A673 (cell line): ENCODE results near the gene ASIC3. TPM values are rescaled to one million over a fixed set of nuclear protein-coding genes. Genes with fewer than 3 reads are reported as not detected.

Experiments
- BruUV-seq: library from RNA; stranded (reverse); fragments of 400-500 nt; replicated peaks from 2 replicates; lab custom pipeline; 2021; lab: Mats Ljungman, UMichigan
- CTCF ChIA-PET: fragments of 300-600 bp; sonication (Branson Sonifier 250); formaldehyde crosslinking; loops from one replicate; lab custom pipeline; 2022; ENCODE audit warnings: antibody characterized with exemption; lab: Charles Lee
- POLR2A ChIA-PET: fragments of 300-600 bp; sonication (Branson Sonifier 250); formaldehyde crosslinking; loops from one replicate; lab custom pipeline; 2022; ENCODE audit warnings: antibody characterized with exemption; ENCODE audit not compliant: low non-redundant PET; lab: Charles Lee
- DNase-seq: peaks from one replicate; pipeline ENCODE4 v3.0.0-alpha.2; 2015; ENCODE audit warnings: low spot score
- H3K27ac ChIP-seq: fragments of 200-600 bp; sonication (generic); 2 replicates; pipeline ENCODE4 v1.5.1; 2016; ENCODE audit warnings: mixed run types, low read depth, mild to moderate bottlenecking, mixed read lengths, antibody characterized with exemption, low read length; ENCODE audit not compliant: poor library complexity, severe bottlenecking
- H3K27me3 ChIP-seq: fragments of 200-600 bp; sonication (generic); replicated peaks from 2 replicates; pipeline ENCODE4 v1.6.1; 2017; ENCODE audit warnings: mixed run types, low read depth, mild to moderate bottlenecking, mixed read lengths, antibody characterized with exemption, low read length; ENCODE audit not compliant: insufficient read depth, poor library complexity
- H3K36me3 ChIP-seq: fragments of 200-600 bp; sonication (generic); 2 replicates; pipeline ENCODE4 v1.6.1; 2016; ENCODE audit warnings: mixed run types, mild to moderate bottlenecking, mixed read lengths, antibody characterized with exemption, low read length; ENCODE audit not compliant: insufficient read depth, poor library complexity, severe bottlenecking
- H3K4me1 ChIP-seq: fragments of 200-600 bp; sonication (generic); 2 replicates; pipeline ENCODE4 v1.6.1; 2017; ENCODE audit warnings: mixed run types, mild to moderate bottlenecking, mixed read lengths, antibody characterized with exemption, low read length; ENCODE audit not compliant: insufficient read depth, poor library complexity, severe bottlenecking
- H3K4me3 ChIP-seq: fragments of 200-600 bp; sonication (generic); 2 replicates; pipeline ENCODE4 v1.5.1; 2016; ENCODE audit warnings: low read depth, mixed run types, mild to moderate bottlenecking, mixed read lengths, low read length; ENCODE audit not compliant: poor library complexity, severe bottlenecking
- H3K9me3 ChIP-seq: fragments of 200-600 bp; sonication (generic); 2 replicates; pipeline ENCODE4 v1.6.1; 2016; ENCODE audit warnings: mixed run types, low read depth, mild to moderate bottlenecking, mixed read lengths, antibody characterized with exemption, low read length; ENCODE audit not compliant: poor library complexity, severe bottlenecking
- CTCF ChIP-seq: fragments of 300-800, 200-600 bp; sonication (generic); conservative IDR thresholded peaks from 2 replicates; pipeline ENCODE4 v1.5.1; 2017; ENCODE audit warnings: low read depth, mild to moderate bottlenecking, antibody characterized with exemption, low read length, moderate library complexity, mixed read lengths
- EZH2 ChIP-seq: fragments of 200-600 bp; sonication (generic); IDR thresholded peaks from 2 replicates; pipeline ENCODE4 v1.6.1; 2017; ENCODE audit warnings: borderline replicate concordance, low read depth, mild to moderate bottlenecking, mixed read lengths, antibody characterized with exemption, low read length; ENCODE audit not compliant: poor library complexity, severe bottlenecking
- intact Hi-C: fragments of 100-400 bp; cut with micrococcal nuclease; formaldehyde crosslinking; loops from one replicate; pipeline ENCODE4 v1.10.0; 2022; ENCODE audit not compliant: unreplicated experiment
- total RNA-seq: library from RNA; stranded (reverse); gene quantifications from 2 replicates; pipeline ENCODE4 v1.2.3, GENCODE V29; 2021

Gene ASIC3
- total RNA-seq, 1 experiment from 2014 or later = 4.5 TPM

GRCh38 chr7:151053096-151053495 is 4.8 kb downstream of the ASIC3 start:
- POLR2A ChIA-PET = no interaction called here
- intact Hi-C loops = no loop called here
- CTCF ChIA-PET = no interaction called here
- TF ChIP-seq EZH2 (no peak), CTCF (no peak)
- BruUV-seq = no TSS peak
- no peak for DNase-seq
- H3K4me3 ChIP-seq = no peak overlapping the region
- H3K36me3 ChIP-seq = no peaks in the 10 kb centered on the region
- no peak overlapping the region for H3K27ac ChIP-seq
- no peaks in the 10 kb centered on the region for H3K9me3 ChIP-seq
- H3K27me3 ChIP-seq = no peaks in the 10 kb centered on the region
- peaks cover 7% of the 10 kb centered on the region for H3K4me1 ChIP-seq

- Histone ChIP-seq H3K27ac (no peak overlapping the region), H3K27me3 (no peaks in the 10 kb centered on the region), H3K4me1 (peaks cover 13% of the 10 kb centered on the region), H3K9me3 (no peaks in the 10 kb centered on the region), H3K36me3 (no peaks in the 10 kb centered on the region), H3K4me3 (no peak overlapping the region)
- CTCF ChIA-PET = no interaction called here
- POLR2A ChIA-PET = no interaction called here
- intact Hi-C loops = no loop called here
- DNase-seq = no peak
- no peak for TF ChIP-seq CTCF
- TF ChIP-seq EZH2 = no peak
- BruUV-seq = no TSS peak
These were observed 5.4 kb downstream of the ASIC3 start for GRCh38 chr7:151053751-151054150.

- ChIA-PET POLR2A (no interaction called here), CTCF (no interaction called here)
- Histone ChIP-seq H3K27me3 (no peaks in the 10 kb centered on the region), H3K36me3 (no peaks in the 10 kb centered on the region), H3K9me3 (no peaks in the 10 kb centered on the region), H3K27ac (no peak overlapping the region), H3K4me1 (peaks cover 24% of the 10 kb centered on the region), H3K4me3 (no peak overlapping the region)
- no peak for DNase-seq
- intact Hi-C loops = loop anchor here (5.0 kb wide), 1 partner anchor 176 kb away; the partner anchor contains the start of gene CHPF2
- no peak for TF ChIP-seq CTCF
- TF ChIP-seq EZH2 = no peak
- no TSS peak for BruUV-seq
These were observed 7.9 kb downstream of the ASIC3 start for GRCh38 chr7:151056283-151056665.
